WERI-Rb-1 (cell line): ENCODE measurements around the gene ZKSCAN1.

Experiments
- DNase-seq: peaks from one replicate; pipeline ENCODE4 v3.0.0-alpha.2; 2020
- H3K27ac ChIP-seq: fragments of 250-450 bp; sonication (Bioruptor Pico); 2 replicates; pipeline ENCODE4 v1.5.1; 2020; ENCODE audit warnings: mild to moderate bottlenecking, moderate library complexity
- H3K27me3 ChIP-seq: fragments of 250-450 bp; sonication (Bioruptor Pico); 2 replicates; pipeline ENCODE4 v1.5.1; 2021; ENCODE audit warnings: mild to moderate bottlenecking, low read depth, moderate library complexity; ENCODE audit not compliant: insufficient read depth, severe bottlenecking
- H3K36me3 ChIP-seq: fragments of 250-450 bp; sonication (Bioruptor Pico); 2 replicates; pipeline ENCODE4 v1.5.1; 2020; ENCODE audit warnings: mild to moderate bottlenecking, moderate library complexity
- H3K4me3 ChIP-seq: 2 replicates; pipeline ENCODE4 v1.5.1; 2011; ENCODE audit warnings: low read depth, mild to moderate bottlenecking, control low read depth, low read length
- H3K9me3 ChIP-seq: fragments of 250-450 bp; sonication (Bioruptor Pico); 2 replicates; pipeline ENCODE4 v1.5.1; 2021; ENCODE audit warnings: mild to moderate bottlenecking, moderate library complexity; ENCODE audit not compliant: severe bottlenecking
- CTCF ChIP-seq: IDR thresholded peaks from 2 replicates; pipeline ENCODE4 v1.5.1; 2011; ENCODE audit warnings: low read depth, mild to moderate bottlenecking, control low read depth, inconsistent platforms, low read length

Gene ZKSCAN1

DNA sequence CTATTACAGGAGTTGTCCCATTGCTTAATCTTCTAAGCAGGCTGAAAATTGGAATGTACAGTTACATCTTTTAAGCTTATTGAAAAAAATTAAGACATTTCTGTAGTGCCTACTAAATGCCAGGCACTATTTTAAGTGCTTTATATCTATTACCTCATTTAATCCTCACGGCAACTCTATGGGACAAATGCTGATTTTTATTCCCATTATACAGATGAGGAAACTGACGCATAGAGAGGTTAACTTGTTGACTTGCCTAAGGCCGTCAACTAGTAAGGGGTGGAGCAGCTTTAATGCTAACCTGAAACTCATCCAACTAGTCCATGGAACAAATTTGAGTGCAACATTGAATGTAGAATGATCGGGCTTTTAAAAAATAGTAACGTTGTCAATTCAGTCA lies 2.5 kb downstream of the ZKSCAN1 start:
- H3K9me3 ChIP-seq, result no peaks in the 10 kb centered on the region
- H3K27ac ChIP-seq, result no peak overlapping the region
- peaks cover 13% of the 10 kb centered on the region for H3K36me3 ChIP-seq

DNA sequence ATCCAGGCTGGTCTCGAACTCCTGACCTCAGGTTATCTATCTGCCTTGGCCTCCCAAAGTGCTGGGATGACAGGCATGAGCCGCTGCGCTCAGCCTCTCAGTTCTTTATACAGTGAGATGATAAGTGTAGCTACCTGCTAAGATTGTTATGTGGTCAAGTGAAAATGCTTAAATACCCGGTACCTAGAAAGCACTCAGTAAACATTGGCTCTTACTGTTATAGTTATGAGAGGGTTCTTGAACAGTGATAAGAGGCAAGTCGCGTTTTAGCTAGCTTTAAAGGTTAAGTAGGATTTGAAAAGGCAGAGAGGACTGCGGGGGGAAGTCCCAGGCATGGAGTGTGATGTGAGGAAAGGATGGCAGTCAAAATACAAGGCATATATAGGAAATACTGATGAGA lies 4.5 kb downstream of the ZKSCAN1 start:
- Histone ChIP-seq H3K27ac (no peak overlapping the region), H3K36me3 (peaks cover 31% of the 10 kb centered on the region), H3K27me3 (no peaks in the 10 kb centered on the region), H3K9me3 (no peaks in the 10 kb centered on the region), H3K4me3 (no peak overlapping the region)
- TF ChIP-seq CTCF, result no peak
- DNase-seq, result no peak

More for the DNA sequence above, 2.5 kb downstream of the ZKSCAN1 start:
- no peaks in the 10 kb centered on the region for H3K27me3 ChIP-seq
- DNase-seq, result no peak
- H3K4me3 ChIP-seq, result no peak overlapping the region
- TF ChIP-seq CTCF, result no peak

- H3K9me3 ChIP-seq, result no peaks in the 10 kb centered on the region
- H3K27ac ChIP-seq, result no peak overlapping the region
- no peak for DNase-seq
- H3K4me3 ChIP-seq, result no peak overlapping the region
- no peak for TF ChIP-seq CTCF
- H3K27me3 ChIP-seq, result no peaks in the 10 kb centered on the region
- H3K36me3 ChIP-seq, result peaks cover 43% of the 10 kb centered on the region
These were observed 5.9 kb downstream of the ZKSCAN1 start for GRCh38 chr7:100021297-100021696.

DNA sequence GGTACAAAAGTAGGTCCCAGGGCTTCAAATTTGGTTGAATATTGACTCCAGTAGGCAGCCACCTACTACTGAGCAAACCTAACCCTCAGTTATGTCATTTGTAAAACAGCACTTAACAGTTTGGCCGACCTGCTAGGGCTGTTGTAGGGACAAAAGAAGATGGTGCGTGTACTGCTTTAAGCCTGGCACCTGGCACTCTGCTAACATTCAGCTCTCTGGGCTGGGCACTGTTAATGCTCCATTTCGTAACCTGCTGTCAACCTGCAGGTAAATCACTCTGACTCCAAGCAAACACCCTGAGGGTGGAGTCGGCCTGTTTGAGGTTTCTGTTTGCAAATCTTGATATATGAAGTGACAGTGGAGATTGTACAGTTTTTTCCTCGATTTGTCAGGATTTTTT lies 7.2 kb downstream of the ZKSCAN1 start:
- no peak for DNase-seq
- H3K4me3 ChIP-seq, result no peak overlapping the region
- peaks cover 45% of the 10 kb centered on the region for H3K36me3 ChIP-seq
- no peak overlapping the region for H3K27ac ChIP-seq
- no peaks in the 10 kb centered on the region for H3K9me3 ChIP-seq
- H3K27me3 ChIP-seq, result no peaks in the 10 kb centered on the region
- no peak for TF ChIP-seq CTCF

DNA sequence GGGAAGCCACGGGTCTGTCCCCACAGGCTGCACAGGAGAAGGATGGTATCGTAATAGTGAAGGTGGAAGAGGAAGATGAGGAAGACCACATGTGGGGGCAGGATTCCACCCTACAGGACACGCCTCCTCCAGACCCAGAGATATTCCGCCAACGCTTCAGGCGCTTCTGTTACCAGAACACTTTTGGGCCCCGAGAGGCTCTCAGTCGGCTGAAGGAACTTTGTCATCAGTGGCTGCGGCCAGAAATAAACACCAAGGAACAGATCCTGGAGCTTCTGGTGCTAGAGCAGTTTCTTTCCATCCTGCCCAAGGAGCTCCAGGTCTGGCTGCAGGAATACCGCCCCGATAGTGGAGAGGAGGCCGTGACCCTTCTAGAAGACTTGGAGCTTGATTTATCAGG lies 8.1 kb downstream of the ZKSCAN1 start:
- no peak for DNase-seq
- Histone ChIP-seq H3K27ac (no peak overlapping the region), H3K27me3 (no peaks in the 10 kb centered on the region), H3K36me3 (peaks cover 49% of the 10 kb centered on the region), H3K9me3 (no peaks in the 10 kb centered on the region), H3K4me3 (no peak overlapping the region)
- TF ChIP-seq CTCF, result no peak

- Histone ChIP-seq H3K27ac (no peak overlapping the region), H3K4me3 (no peak overlapping the region), H3K27me3 (no peaks in the 10 kb centered on the region), H3K9me3 (no peaks in the 10 kb centered on the region), H3K36me3 (peaks cover 49% of the 10 kb centered on the region)
- no peak for DNase-seq
- TF ChIP-seq CTCF, result no peak
These were observed 8.7 kb downstream of the ZKSCAN1 start for GRCh38 chr7:100024020-100024619.
